ENCODE results near the gene RBPJ.
A peak's percentile ranks its signal among the peaks of the same experiment; 100 is the strongest.

RBPJ gene

GRCh38 chr4:26463386-26463785 is 142.6 kb downstream of the RBPJ start:
- no peak for DNase-seq

GRCh38 chr4:26464420-26465095 is 143.7 kb downstream of the RBPJ start:
- DNase-seq: no peak

GRCh38 chr4:26466578-26467270 is 145.9 kb downstream of the RBPJ start:
- no peak for DNase-seq

GRCh38 chr4:26467724-26468123 is 146.9 kb downstream of the RBPJ start:
- no peak for DNase-seq

- no peak for DNase-seq
Observed at GRCh38 chr4:26468283-26468949, 147.6 kb downstream of the RBPJ start.

GRCh38 chr4:26468977-26469376 is 148.2 kb downstream of the RBPJ start:
- no peak for DNase-seq

- DNase-seq: no peak
Observed at GRCh38 chr4:26471890-26472289, 151.1 kb downstream of the RBPJ start.

GRCh38 chr4:26473893-26474292 is 153.1 kb downstream of the RBPJ start:
- DNase-seq: no peak

- DNase-seq: no peak
Observed at GRCh38 chr4:26474551-26474950, 153.7 kb downstream of the RBPJ start.

- no peak for DNase-seq
Observed at GRCh38 chr4:26475716-26476115, 154.9 kb downstream of the RBPJ start.

GRCh38 chr4:26476545-26476944 is 155.7 kb downstream of the RBPJ start:
- DNase-seq: no peak

- no peak for DNase-seq
Observed at GRCh38 chr4:26478330-26478729, 157.5 kb downstream of the RBPJ start.

GRCh38 chr4:26482508-26483462 is 162.0 kb downstream of the RBPJ start:
- DNase-seq: no peak

- DNase-seq: no peak
Observed at GRCh38 chr4:26484032-26484515, 163.3 kb downstream of the RBPJ start.

GRCh38 chr4:26484516-26484915 is 163.7 kb downstream of the RBPJ start:
- peak; percentile 38 for DNase-seq

Measured in fibroblast of skin of scalp (primary cell).